Measurements from ENCODE around the gene GRAMD2A.
A peak's percentile ranks its signal among the peaks of the same experiment; 100 is the strongest.

The GRAMD2A gene

DNA sequence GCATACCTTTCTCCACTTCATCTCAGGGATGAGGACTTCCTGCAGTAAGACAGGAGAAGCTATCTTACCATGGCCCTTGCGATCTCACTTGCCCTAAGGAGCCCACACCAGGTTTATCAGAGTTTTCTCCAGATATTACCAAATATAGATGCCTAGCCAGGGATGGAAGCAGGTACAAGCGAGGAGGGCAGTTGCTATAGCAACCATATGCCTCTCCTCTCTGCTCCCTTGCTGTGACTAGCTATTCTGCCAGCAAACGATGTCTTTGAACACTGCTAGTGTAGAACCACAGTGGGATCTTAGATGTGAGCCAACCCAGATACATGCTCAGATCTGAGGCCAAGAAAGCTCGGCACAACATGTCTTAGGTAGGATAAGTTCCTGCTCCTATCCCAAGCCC, 33.9 kb downstream of the GRAMD2A start (continued):
- TF ChIP-seq, protein P1, sequence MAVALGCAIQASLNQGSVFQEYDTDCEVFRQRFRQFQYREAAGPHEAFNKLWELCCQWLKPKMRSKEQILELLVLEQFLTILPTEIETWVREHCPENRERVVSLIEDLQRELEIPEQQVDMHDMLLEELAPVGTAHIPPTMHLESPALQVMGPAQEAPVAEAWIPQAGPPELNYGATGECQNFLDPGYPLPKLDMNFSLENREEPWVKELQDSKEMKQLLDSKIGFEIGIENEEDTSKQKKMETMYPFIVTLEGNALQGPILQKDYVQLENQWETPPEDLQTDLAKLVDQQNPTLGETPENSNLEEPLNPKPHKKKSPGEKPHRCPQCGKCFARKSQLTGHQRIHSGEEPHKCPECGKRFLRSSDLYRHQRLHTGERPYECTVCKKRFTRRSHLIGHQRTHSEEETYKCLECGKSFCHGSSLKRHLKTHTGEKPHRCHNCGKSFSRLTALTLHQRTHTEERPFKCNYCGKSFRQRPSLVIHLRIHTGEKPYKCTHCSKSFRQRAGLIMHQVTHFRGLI (tag by site-specific recombination; IDR thresholded peaks at IDR 0.05), result no peak
- TF ChIP-seq FEZF1 (tag by site-specific recombination; IDR thresholded peaks at IDR 0.05), result no peak
- TF ChIP-seq ZNF341 (tag by site-specific recombination; IDR thresholded peaks at IDR 0.05; ENCODE audit: low read depth), result no peak
- TF ChIP-seq, protein P2, sequence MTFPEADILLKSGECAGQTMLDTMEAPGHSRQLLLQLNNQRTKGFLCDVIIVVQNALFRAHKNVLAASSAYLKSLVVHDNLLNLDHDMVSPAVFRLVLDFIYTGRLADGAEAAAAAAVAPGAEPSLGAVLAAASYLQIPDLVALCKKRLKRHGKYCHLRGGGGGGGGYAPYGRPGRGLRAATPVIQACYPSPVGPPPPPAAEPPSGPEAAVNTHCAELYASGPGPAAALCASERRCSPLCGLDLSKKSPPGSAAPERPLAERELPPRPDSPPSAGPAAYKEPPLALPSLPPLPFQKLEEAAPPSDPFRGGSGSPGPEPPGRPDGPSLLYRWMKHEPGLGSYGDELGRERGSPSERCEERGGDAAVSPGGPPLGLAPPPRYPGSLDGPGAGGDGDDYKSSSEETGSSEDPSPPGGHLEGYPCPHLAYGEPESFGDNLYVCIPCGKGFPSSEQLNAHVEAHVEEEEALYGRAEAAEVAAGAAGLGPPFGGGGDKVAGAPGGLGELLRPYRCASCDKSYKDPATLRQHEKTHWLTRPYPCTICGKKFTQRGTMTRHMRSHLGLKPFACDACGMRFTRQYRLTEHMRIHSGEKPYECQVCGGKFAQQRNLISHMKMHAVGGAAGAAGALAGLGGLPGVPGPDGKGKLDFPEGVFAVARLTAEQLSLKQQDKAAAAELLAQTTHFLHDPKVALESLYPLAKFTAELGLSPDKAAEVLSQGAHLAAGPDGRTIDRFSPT (tag by site-specific recombination; IDR thresholded peaks at IDR 0.05), result no peak
- TF ChIP-seq, protein P3, sequence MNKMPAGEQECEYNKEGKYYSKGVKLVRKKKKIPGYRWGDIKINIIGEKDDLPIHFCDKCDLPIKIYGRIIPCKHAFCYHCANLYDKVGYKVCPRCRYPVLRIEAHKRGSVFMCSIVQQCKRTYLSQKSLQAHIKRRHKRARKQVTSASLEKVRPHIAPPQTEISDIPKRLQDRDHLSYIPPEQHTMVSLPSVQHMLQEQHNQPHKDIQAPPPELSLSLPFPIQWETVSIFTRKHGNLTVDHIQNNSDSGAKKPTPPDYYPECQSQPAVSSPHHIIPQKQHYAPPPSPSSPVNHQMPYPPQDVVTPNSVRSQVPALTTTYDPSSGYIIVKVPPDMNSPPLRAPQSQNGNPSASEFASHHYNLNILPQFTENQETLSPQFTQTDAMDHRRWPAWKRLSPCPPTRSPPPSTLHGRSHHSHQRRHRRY (tag by site-specific recombination; IDR thresholded peaks at IDR 0.05), result no peak

DNA sequence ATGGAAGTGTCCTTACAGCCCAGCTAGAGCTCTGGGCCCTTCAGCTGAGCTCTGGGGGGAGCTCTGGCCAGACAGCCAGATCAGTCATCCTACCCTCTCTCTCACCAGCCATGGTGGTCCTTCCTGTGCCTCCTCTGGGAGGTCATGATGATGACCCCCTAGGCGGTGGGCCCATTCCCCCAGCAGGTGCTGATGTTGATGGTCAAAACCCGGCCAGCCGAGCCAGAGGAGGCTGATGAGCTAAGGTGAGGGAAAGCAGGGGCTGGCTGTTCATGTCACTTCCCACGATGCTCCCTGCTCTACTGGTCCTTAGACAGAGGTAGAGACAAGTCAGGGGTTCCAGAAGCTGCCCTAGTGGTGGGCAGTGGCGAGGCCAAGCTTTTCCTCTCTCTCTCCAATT, 35.0 kb downstream of the GRAMD2A start:
- Histone ChIP-seq H3K4me1 (ENCODE audit: control insufficient read depth, insufficient read depth, low read length) (no peaks in the 10 kb centered on the region), H3K27ac (ENCODE audit: extremely low read depth, low read depth, low read length) (no peak overlapping the region), H3K9me3 (ENCODE audit: control insufficient read depth, insufficient read depth, low read depth, low read length) (no peaks in the 10 kb centered on the region), H3K36me3 (ENCODE audit: control insufficient read depth in 2 of 2, insufficient read depth in 1 of 2, low read length in 2 of 2) (no peaks in the 10 kb centered on the region), H3K4me3 (ENCODE audit: low read depth, low read length) (no peak overlapping the region)
- TF ChIP-seq ZNF501 (tag by site-specific recombination; IDR thresholded peaks at IDR 0.05), result no peak
- TF ChIP-seq, protein P4, sequence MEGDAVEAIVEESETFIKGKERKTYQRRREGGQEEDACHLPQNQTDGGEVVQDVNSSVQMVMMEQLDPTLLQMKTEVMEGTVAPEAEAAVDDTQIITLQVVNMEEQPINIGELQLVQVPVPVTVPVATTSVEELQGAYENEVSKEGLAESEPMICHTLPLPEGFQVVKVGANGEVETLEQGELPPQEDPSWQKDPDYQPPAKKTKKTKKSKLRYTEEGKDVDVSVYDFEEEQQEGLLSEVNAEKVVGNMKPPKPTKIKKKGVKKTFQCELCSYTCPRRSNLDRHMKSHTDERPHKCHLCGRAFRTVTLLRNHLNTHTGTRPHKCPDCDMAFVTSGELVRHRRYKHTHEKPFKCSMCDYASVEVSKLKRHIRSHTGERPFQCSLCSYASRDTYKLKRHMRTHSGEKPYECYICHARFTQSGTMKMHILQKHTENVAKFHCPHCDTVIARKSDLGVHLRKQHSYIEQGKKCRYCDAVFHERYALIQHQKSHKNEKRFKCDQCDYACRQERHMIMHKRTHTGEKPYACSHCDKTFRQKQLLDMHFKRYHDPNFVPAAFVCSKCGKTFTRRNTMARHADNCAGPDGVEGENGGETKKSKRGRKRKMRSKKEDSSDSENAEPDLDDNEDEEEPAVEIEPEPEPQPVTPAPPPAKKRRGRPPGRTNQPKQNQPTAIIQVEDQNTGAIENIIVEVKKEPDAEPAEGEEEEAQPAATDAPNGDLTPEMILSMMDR (tag by site-specific recombination; IDR thresholded peaks at IDR 0.05), result 0 out of 2 replicates have a peak, but pooled peaks have one; percentile 9
- TF ChIP-seq ZNF366 (tag by site-specific recombination; conservative IDR thresholded peaks at IDR 0.05), result no peak
- TF ChIP-seq GLIS2 (tag by site-specific recombination; IDR thresholded peaks at IDR 0.05), result peak; percentile 46
- TF ChIP-seq, protein P5, sequence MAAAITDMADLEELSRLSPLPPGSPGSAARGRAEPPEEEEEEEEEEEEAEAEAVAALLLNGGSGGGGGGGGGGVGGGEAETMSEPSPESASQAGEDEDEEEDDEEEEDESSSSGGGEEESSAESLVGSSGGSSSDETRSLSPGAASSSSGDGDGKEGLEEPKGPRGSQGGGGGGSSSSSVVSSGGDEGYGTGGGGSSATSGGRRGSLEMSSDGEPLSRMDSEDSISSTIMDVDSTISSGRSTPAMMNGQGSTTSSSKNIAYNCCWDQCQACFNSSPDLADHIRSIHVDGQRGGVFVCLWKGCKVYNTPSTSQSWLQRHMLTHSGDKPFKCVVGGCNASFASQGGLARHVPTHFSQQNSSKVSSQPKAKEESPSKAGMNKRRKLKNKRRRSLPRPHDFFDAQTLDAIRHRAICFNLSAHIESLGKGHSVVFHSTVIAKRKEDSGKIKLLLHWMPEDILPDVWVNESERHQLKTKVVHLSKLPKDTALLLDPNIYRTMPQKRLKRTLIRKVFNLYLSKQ (tag by site-specific recombination; IDR thresholded peaks at IDR 0.05; ENCODE audit: borderline replicate concordance), result no peak
- CTCF ChIA-PET, result interaction anchor here (1.0 to 2.1 kb wide), 3 partner anchors 15 to 96 kb away, joined by 3 to 6 read pairs (median 5); no protein-coding TSS in a partner anchor
- POLR2A ChIA-PET, result no interaction called here

DNA sequence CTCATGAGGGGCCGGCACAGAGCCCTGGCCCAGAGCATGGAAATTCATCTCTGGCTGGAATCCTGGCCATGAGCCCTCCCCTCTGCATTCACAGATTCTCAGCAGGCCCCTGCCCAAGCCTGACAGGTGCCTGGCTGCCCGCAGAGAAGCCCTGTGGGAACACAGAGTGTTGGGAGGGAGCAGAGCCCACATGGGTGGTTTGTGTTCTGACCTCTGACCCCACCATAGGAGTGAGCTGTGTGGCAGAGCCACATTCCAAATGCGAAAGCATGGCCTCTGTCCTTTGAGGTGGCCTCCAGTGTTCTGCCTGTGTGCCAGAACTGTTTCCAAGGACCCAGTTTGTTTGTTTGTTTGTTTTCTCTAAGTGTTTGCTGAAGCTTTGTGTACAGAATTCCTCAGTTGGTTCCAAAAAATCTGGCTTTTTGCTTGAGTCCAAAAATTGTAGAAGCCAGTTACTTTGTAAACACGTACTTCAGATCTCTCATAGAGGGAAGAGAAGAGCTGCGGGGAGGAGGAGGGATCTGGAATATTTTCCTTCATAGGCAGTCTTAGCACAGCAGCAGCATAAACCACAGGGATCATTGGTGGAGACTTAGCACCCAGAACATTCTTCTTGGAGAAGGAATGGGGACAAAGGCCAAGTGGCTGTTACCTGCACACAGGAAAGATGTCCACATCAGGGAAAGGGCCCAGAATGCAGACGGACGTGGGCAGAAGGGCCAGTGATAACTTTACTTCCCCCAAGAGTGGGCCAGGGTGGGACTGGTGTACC, 36.0 kb downstream of the GRAMD2A start:
- TF ChIP-seq ZBTB20 (tag by site-specific recombination; IDR thresholded peaks at IDR 0.05) (no peak), REPIN1 (tag by site-specific recombination; IDR thresholded peaks at IDR 0.05; ENCODE audit: low read depth) (no peak), ZNF510 (tag by site-specific recombination; IDR thresholded peaks at IDR 0.05; ENCODE audit: insufficient replicate concordance) (no peak), ZIC2 (tag by site-specific recombination; IDR thresholded peaks at IDR 0.05) (peak; percentile 83), ZNF335 (tag by site-specific recombination; conservative IDR thresholded peaks at IDR 0.05) (peak; percentile 36; the same call in 1 of the 2 replicates), ZNF391 (tag by site-specific recombination; IDR thresholded peaks at IDR 0.05; ENCODE audit: borderline replicate concordance, low read depth) (no peak), ZNF354C (tag by site-specific recombination; IDR thresholded peaks at IDR 0.05; ENCODE audit: borderline replicate concordance, low read depth) (no peak)
- TF ChIP-seq, protein P6, sequence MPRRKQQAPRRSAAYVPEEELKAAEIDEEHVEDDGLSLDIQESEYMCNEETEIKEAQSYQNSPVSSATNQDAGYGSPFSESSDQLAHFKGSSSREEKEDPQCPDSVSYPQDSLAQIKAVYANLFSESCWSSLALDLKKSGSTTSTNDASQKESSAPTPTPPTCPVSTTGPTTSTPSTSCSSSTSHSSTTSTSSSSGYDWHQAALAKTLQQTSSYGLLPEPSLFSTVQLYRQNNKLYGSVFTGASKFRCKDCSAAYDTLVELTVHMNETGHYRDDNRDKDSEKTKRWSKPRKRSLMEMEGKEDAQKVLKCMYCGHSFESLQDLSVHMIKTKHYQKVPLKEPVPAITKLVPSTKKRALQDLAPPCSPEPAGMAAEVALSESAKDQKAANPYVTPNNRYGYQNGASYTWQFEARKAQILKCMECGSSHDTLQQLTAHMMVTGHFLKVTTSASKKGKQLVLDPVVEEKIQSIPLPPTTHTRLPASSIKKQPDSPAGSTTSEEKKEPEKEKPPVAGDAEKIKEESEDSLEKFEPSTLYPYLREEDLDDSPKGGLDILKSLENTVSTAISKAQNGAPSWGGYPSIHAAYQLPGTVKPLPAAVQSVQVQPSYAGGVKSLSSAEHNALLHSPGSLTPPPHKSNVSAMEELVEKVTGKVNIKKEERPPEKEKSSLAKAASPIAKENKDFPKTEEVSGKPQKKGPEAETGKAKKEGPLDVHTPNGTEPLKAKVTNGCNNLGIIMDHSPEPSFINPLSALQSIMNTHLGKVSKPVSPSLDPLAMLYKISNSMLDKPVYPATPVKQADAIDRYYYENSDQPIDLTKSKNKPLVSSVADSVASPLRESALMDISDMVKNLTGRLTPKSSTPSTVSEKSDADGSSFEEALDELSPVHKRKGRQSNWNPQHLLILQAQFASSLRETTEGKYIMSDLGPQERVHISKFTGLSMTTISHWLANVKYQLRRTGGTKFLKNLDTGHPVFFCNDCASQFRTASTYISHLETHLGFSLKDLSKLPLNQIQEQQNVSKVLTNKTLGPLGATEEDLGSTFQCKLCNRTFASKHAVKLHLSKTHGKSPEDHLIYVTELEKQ (tag by site-specific recombination; IDR thresholded peaks at IDR 0.05; ENCODE audit: borderline replicate concordance), result no peak
- Histone ChIP-seq H3K4me3 (ENCODE audit: low read depth, low read length) (no peak overlapping the region), H3K36me3 (ENCODE audit: control insufficient read depth in 2 of 2, insufficient read depth in 1 of 2, low read length in 2 of 2) (no peaks in the 10 kb centered on the region), H3K9me3 (ENCODE audit: control insufficient read depth, insufficient read depth, low read depth, low read length) (no peaks in the 10 kb centered on the region), H3K4me1 (ENCODE audit: control insufficient read depth, insufficient read depth, low read length) (no peaks in the 10 kb centered on the region), H3K27ac (ENCODE audit: extremely low read depth, low read depth, low read length) (no peak overlapping the region)
- ChIA-PET CTCF (interaction anchor here (0.7 kb wide), 1 partner anchor 54 kb away, joined by 3 read pairs; no protein-coding TSS in a partner anchor), POLR2A (no interaction called here)

Data from HEK293 (cell line).